ENCODE data around the gene FOXD2.
A peak's percentile ranks its signal among the peaks of the same experiment; 100 is the strongest.

FOXD2 gene

GRCh38 chr1:47485817-47486216 is 48.0 kb downstream of the FOXD2 start:
- no peak overlapping the region for H3K27ac ChIP-seq (ENCODE audit: extremely low read depth, low read depth, low read length)
- POLR2A ChIA-PET, result no interaction called here
- CTCF ChIA-PET, result interaction anchor here (0.8 to 1.0 kb wide), 3 partner anchors 48 to 240 kb away, joined by 3 to 5 read pairs (median 3); no protein-coding TSS in a partner anchor

GRCh38 chr1:47487332-47487731 is 49.5 kb downstream of the FOXD2 start:
- ChIA-PET CTCF (no interaction called here), POLR2A (no interaction called here)
- Histone ChIP-seq H3K27ac (ENCODE audit: extremely low read depth, low read depth, low read length) (no peak overlapping the region), H3K4me1 (ENCODE audit: control insufficient read depth, insufficient read depth, low read length) (no peaks in the 10 kb centered on the region), H3K4me3 (ENCODE audit: low read depth, low read length) (no peak overlapping the region), H3K36me3 (ENCODE audit: control insufficient read depth in 2 of 2, insufficient read depth in 1 of 2, low read length in 2 of 2) (no peaks in the 10 kb centered on the region), H3K9me3 (ENCODE audit: control insufficient read depth, insufficient read depth, low read depth, low read length) (no peaks in the 10 kb centered on the region)
- no peak for TF ChIP-seq ZNF423 (tag by site-specific recombination; IDR thresholded peaks at IDR 0.05)
- peak; percentile 97 for TF ChIP-seq ZNF184 (tag by site-specific recombination; IDR thresholded peaks at IDR 0.05)
- TF ChIP-seq TRIM28 (IDR thresholded peaks at IDR 0.05; ENCODE audit: borderline replicate concordance, low read length), result peak; percentile 79; the same call in 1 of the 2 replicates

More at GRCh38 chr1:47485817-47486216, 48.0 kb downstream of the FOXD2 start:
- no peak for TF ChIP-seq ZNF423 (tag by site-specific recombination; IDR thresholded peaks at IDR 0.05)
- TF ChIP-seq ZNF19 (tag by site-specific recombination; IDR thresholded peaks at IDR 0.05; ENCODE audit: low read depth), result no peak
- peak; percentile 88 for TF ChIP-seq ZNF623 (tag by site-specific recombination; IDR thresholded peaks at IDR 0.05)
- Histone ChIP-seq H3K9me3 (ENCODE audit: control insufficient read depth, insufficient read depth, low read depth, low read length) (no peaks in the 10 kb centered on the region), H3K4me3 (ENCODE audit: low read depth, low read length) (no peak overlapping the region), H3K36me3 (ENCODE audit: control insufficient read depth in 2 of 2, insufficient read depth in 1 of 2, low read length in 2 of 2) (no peaks in the 10 kb centered on the region), H3K4me1 (ENCODE audit: control insufficient read depth, insufficient read depth, low read length) (no peaks in the 10 kb centered on the region)

- CTCF ChIA-PET, result interaction anchor here (1.0 kb wide), 1 partner anchor 50 kb away, joined by 3 read pairs; the partner anchor contains the start of gene FOXD2
- H3K4me1 ChIP-seq (ENCODE audit: control insufficient read depth, insufficient read depth, low read length), result no peaks in the 10 kb centered on the region
- TF ChIP-seq ZIC2 (tag by site-specific recombination; IDR thresholded peaks at IDR 0.05) (peak; percentile 31; the same call in 1 of the 2 replicates), PRDM1 (tag by site-specific recombination; IDR thresholded peaks at IDR 0.05) (0 out of 2 replicates have a peak, but pooled peaks have one; percentile 37), ZNF266 (tag by site-specific recombination; IDR thresholded peaks at IDR 0.05; ENCODE audit: low read depth) (no peak), KLF10 (tag by site-specific recombination; IDR thresholded peaks at IDR 0.05) (no peak), ZNF398 (tag by site-specific recombination; IDR thresholded peaks at IDR 0.05) (no peak), ZNF211 (tag by site-specific recombination; IDR thresholded peaks at IDR 0.05; ENCODE audit: low read depth) (no peak)
- no peak overlapping the region for H3K4me3 ChIP-seq (ENCODE audit: low read depth, low read length)
- POLR2A ChIA-PET, result no interaction called here
- H3K27ac ChIP-seq (ENCODE audit: extremely low read depth, low read depth, low read length), result no peak overlapping the region
- H3K9me3 ChIP-seq (ENCODE audit: control insufficient read depth, insufficient read depth, low read depth, low read length), result no peaks in the 10 kb centered on the region
- H3K36me3 ChIP-seq (ENCODE audit: control insufficient read depth in 2 of 2, insufficient read depth in 1 of 2, low read length in 2 of 2), result no peaks in the 10 kb centered on the region
These were observed 50.1 kb downstream of the FOXD2 start for GRCh38 chr1:47487850-47488450.
